H1 (cell line): ENCODE data around the gene MITF. TPM values are rescaled to one million over a fixed set of nuclear protein-coding genes. Genes with fewer than 3 reads are reported as not detected.

Source experiments
- CTCF ChIA-PET: fragments of 300-600 bp; sonication (Branson Sonifier 250); formaldehyde crosslinking; loops from one replicate; lab custom pipeline; 2021; ENCODE audit not compliant: partially characterized antibody; lab: Charles Lee
- POLR2A ChIA-PET: fragments of 300-600 bp; sonication (Branson Sonifier 250); formaldehyde crosslinking; loops from one replicate; lab custom pipeline; 2021; ENCODE audit warnings: inconsistent platforms; ENCODE audit not compliant: partially characterized antibody; lab: Charles Lee
- DNase-seq, 2 experiments: peaks; one replicate each; pipeline versions ENCODE4 v3.0.0 to v3.0.0-alpha.2; 2010 to 2022; ENCODE audit warnings: low spot score in 2 of 2, low read depth in 1 of 2, mixed read lengths in 1 of 2
- FAIRE-seq: peaks from 2 replicates; lab custom pipeline; 2011; peaks lifted over from hg19 to GRCh38; lab: Jason Lieb, UNC
- H2AFZ ChIP-seq: 2 replicates; pipeline ENCODE4 v1.8.1; 2012; ENCODE audit warnings: low read length, inconsistent platforms
- H2AK5ac ChIP-seq: 2 replicates; pipeline ENCODE4 v1.6.1; 2013; ENCODE audit warnings: low read depth, low read length
- H2BK120ac ChIP-seq: replicated peaks from 2 replicates; pipeline ENCODE3; 2013; ENCODE audit warnings: low read depth, low read length, inconsistent platforms
- H2BK12ac ChIP-seq: 2 replicates; pipeline ENCODE4 v1.6.1; 2013; ENCODE audit warnings: low read depth, low read length
- H2BK15ac ChIP-seq: 2 replicates; pipeline ENCODE4 v1.6.1; 2013; ENCODE audit warnings: low read length
- H2BK20ac ChIP-seq: 2 replicates; pipeline ENCODE4 v1.6.1; 2013; ENCODE audit warnings: low read length
- H2BK5ac ChIP-seq: 2 replicates; pipeline ENCODE4 v1.6.1; 2013; ENCODE audit warnings: low read depth, low read length
- H3K14ac ChIP-seq: 2 replicates; pipeline ENCODE4 v1.6.1; 2013; ENCODE audit warnings: inconsistent platforms; ENCODE audit not compliant: insufficient read length
- H3K18ac ChIP-seq: 2 replicates; pipeline ENCODE4 v1.6.1; 2013; ENCODE audit warnings: low read length; ENCODE audit errors: extremely low read depth
- H3K23ac ChIP-seq: 2 replicates; pipeline ENCODE4 v1.6.1; 2013; ENCODE audit warnings: inconsistent platforms; ENCODE audit not compliant: insufficient read length
- H3K23me2 ChIP-seq: 2 replicates; pipeline ENCODE4 v1.6.1; 2013; ENCODE audit warnings: low read depth, low read length
- H3K27ac ChIP-seq: 2 replicates; pipeline ENCODE4 v1.6.1; 2011; ENCODE audit warnings: low read depth, low read length, inconsistent platforms
- H3K27me3 ChIP-seq, 4 experiments: replicated peaks in 1 of 4; 1 replicate in 1 of 4; 2 replicates in 3 of 4; pipeline versions ENCODE4 v1.6.1 to v1.8.1; 2011 to 2013; ENCODE audit warnings: low read length in 3 of 4, mild to moderate bottlenecking in 3 of 4, inconsistent platforms in 2 of 4, mixed read lengths in 2 of 4, moderate library complexity in 1 of 4; ENCODE audit not compliant: control insufficient read depth in 3 of 4, insufficient read depth in 3 of 4; ENCODE audit errors: extremely low read depth in 1 of 4
- H3K36me3 ChIP-seq, 4 experiments: 2 replicates each; pipeline versions ENCODE4 v1.6.1 to v1.8.1; 2011 to 2013; ENCODE audit warnings: mild to moderate bottlenecking in 4 of 4, low read length in 3 of 4, moderate library complexity in 2 of 4, control low read depth in 1 of 4, inconsistent platforms in 1 of 4; ENCODE audit not compliant: insufficient read depth in 4 of 4, control insufficient read depth in 2 of 4
- H3K4ac ChIP-seq: replicated peaks from 2 replicates; pipeline ENCODE3; 2013; ENCODE audit warnings: low read length, low read depth, mixed read lengths, inconsistent platforms; ENCODE audit not compliant: insufficient read length
- H3K4me1 ChIP-seq, 4 experiments: replicated peaks in 1 of 4; 1 replicate in 1 of 4; 2 replicates in 3 of 4; pipeline versions ENCODE4 v1.6.1 to v1.8.1; 2011 to 2013; ENCODE audit warnings: low read length in 3 of 4, inconsistent platforms in 2 of 4, mixed read lengths in 1 of 4; ENCODE audit not compliant: insufficient read depth in 4 of 4, control insufficient read depth in 3 of 4
- H3K4me2 ChIP-seq, 2 experiments: 2 replicates each; pipeline versions ENCODE4 v1.6.1 to v1.8.1; 2011 to 2013; ENCODE audit warnings: low read depth in 2 of 2, low read length in 2 of 2, control low read depth in 1 of 2, inconsistent platforms in 1 of 2, mild to moderate bottlenecking in 1 of 2; ENCODE audit not compliant: insufficient read depth in 1 of 2
- H3K4me3 ChIP-seq, 4 experiments: fragments of 200-600, 300-600 bp in 1 of 4; sonication (generic), shearing (Covaris generic), sonication (Bioruptor Twin) in 1 of 4; 2 replicates each; pipeline versions ENCODE4 v1.5.1 to v1.8.1; 2011 to 2016; ENCODE audit warnings: low read length in 4 of 4, low read depth in 3 of 4, control low read depth in 2 of 4, inconsistent platforms in 2 of 4, mild to moderate bottlenecking in 2 of 4, mixed read lengths in 1 of 4, moderate library complexity in 1 of 4; ENCODE audit not compliant: insufficient read depth in 2 of 4; ENCODE audit errors: extremely low read depth in 1 of 4
- H3K56ac ChIP-seq: replicated peaks from 2 replicates; pipeline ENCODE3; 2013; ENCODE audit warnings: low read depth, mild to moderate bottlenecking, mixed read lengths, low read length, inconsistent platforms; ENCODE audit not compliant: insufficient read length
- H3K79me1 ChIP-seq: 2 replicates; pipeline ENCODE4 v1.6.1; 2013; ENCODE audit warnings: low read depth, low read length, control low read depth
- H3K79me2 ChIP-seq, 2 experiments: 2 replicates each; pipeline versions ENCODE4 v1.6.1 to v1.8.1; 2012 to 2013; ENCODE audit warnings: low read length in 2 of 2, mild to moderate bottlenecking in 2 of 2, inconsistent platforms in 1 of 2; ENCODE audit not compliant: insufficient read depth in 2 of 2, control insufficient read depth in 1 of 2
- H3K9ac ChIP-seq, 4 experiments: replicated peaks in 1 of 4; 1 replicate in 1 of 4; 2 replicates in 3 of 4; pipeline versions ENCODE4 v1.6.1 to v1.8.1; 2011 to 2013; ENCODE audit warnings: low read depth in 3 of 4, low read length in 3 of 4, control low read depth in 2 of 4, mild to moderate bottlenecking in 2 of 4, moderate library complexity in 2 of 4, inconsistent platforms in 1 of 4; ENCODE audit errors: extremely low read depth in 1 of 4
- H3K9me3 ChIP-seq, 2 experiments: 2 replicates each; pipeline versions ENCODE4 v1.6.1 to v1.8.1; 2012 to 2013; ENCODE audit warnings: mild to moderate bottlenecking in 2 of 2, moderate library complexity in 2 of 2, control low read depth in 1 of 2, inconsistent platforms in 1 of 2, low read depth in 1 of 2, low read length in 1 of 2, mixed read lengths in 1 of 2; ENCODE audit not compliant: insufficient read depth in 2 of 2
- H4K20me1 ChIP-seq, 2 experiments: replicated peaks in 1 of 2; 2 replicates each; pipeline versions ENCODE3 to v1.8.1; 2011 to 2013; ENCODE audit warnings: inconsistent platforms in 2 of 2, low read length in 2 of 2, mild to moderate bottlenecking in 1 of 2; ENCODE audit not compliant: insufficient read depth in 2 of 2, control insufficient read depth in 1 of 2
- H4K5ac ChIP-seq: 2 replicates; pipeline ENCODE4 v1.6.1; 2013; ENCODE audit warnings: low read length, low read depth, mixed read lengths, inconsistent platforms; ENCODE audit not compliant: insufficient read length
- H4K8ac ChIP-seq: 2 replicates; pipeline ENCODE4 v1.8.0; 2013; ENCODE audit warnings: mild to moderate bottlenecking, moderate library complexity, low read length, inconsistent platforms; ENCODE audit not compliant: insufficient read depth; ENCODE audit errors: extremely low read depth
- H4K91ac ChIP-seq: replicated peaks from 2 replicates; pipeline ENCODE3; 2013; ENCODE audit warnings: low read length, mixed read lengths, inconsistent platforms; ENCODE audit not compliant: insufficient read length
- CBX5 ChIP-seq: fragments of 300-800, 300-1000 bp; sonication (generic); IDR thresholded peaks from 2 replicates; pipeline ENCODE4 v1.7.1; 2016; ENCODE audit warnings: antibody characterized with exemption, low read length, low read depth
- POLR2AphosphoS5 ChIP-seq: IDR thresholded peaks from 2 replicates; pipeline ENCODE4 v1.6.1; 2011; ENCODE audit warnings: low read depth, low read length
- WGBS, 2 experiments: shearing (Covaris generic) in 1 of 2; methylation state at CpG; one replicate each; pipeline versions ENCODE4 v1.1.6 to v1.1.7; 2013 to 2015; ENCODE audit warnings: low lambda C conversion rate in 2 of 2, mixed read lengths in 2 of 2, inconsistent platforms in 1 of 2, low coverage in 1 of 2, missing lambda C conversion rate in 1 of 2; ENCODE audit not compliant: insufficient replicate concordance in 2 of 2, insufficient coverage in 1 of 2, insufficient read length in 1 of 2; ENCODE audit errors: extremely low coverage in 1 of 2, missing lambda C conversion rate in 1 of 2; 5-methylcytosine and 5-hydroxymethylcytosine counted together
- polyA plus RNA-seq, 7 experiments: library from polyadenylated mRNA; depleted of rRNA in 3 of 7; stranded (reverse) in 5 of 7; unstranded in 2 of 7; fragments of >200 nt in 5 of 7; fragments of 200-250 nt in 2 of 7; gene quantifications; 1 replicate in 5 of 7; 2 replicates in 1 of 7; 4 replicates in 1 of 7; pipeline versions ENCODE4 v1.2.1 to v1.2.3, GENCODE V29; 2011 to 2013; ENCODE audit warnings: missing spikeins in 2 of 7, mixed read lengths in 2 of 7
- total RNA-seq: library from RNA; stranded (reverse); fragmentation: NEBNext Ultra II Directional; extraction: Animal tissue kit (Norgen Biotek cat#: 25700); gene quantifications from 2 replicates; pipeline ENCODE4 v1.2.1, GENCODE V29; 2021
- TF ChIP-seq, protein P1 (sequence below): IDR thresholded peaks from 2 replicates; pipeline ENCODE4 v1.6.1; 2012; ENCODE audit warnings: inconsistent platforms

MITF gene
- total and polyA plus RNA-seq, 2 of the 8 experiments (the other 6 are each of a cell fraction or from before 2014, with no cell fraction given), result 0.53 to 1.4 TPM

DNA sequence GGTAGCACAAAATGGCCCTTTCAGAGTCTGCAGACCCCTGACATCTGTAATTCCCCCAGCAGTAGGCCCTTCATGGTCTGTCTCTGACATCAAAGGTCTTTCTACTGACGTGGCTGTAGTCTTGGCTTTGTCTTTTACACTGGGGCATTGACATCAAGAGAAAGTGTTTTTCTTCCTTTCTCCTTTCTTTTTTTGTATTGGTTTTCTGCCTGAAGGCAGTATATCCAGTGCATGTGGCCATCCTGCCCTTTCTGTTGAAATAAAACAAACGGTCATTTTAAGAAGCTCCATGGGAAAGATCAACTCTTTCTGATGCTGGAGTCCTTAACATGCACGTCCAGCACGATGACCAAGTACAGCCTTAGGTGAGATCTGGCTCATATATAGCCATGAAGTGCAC, 153.4 kb downstream of the MITF start:
- CTCF ChIA-PET, result no interaction called here
- Histone ChIP-seq H3K36me3 (no peaks in the 10 kb centered on the region), H3K4me2 (peak overlapping the region; percentile 2 to 45; a peak in 3 of 4 replicates), H4K20me1 (no peaks in the 10 kb centered on the region), H3K27me3 (peaks cover 0 to 7% (median 1%) of the 10 kb centered on the region in 4 experiments; a peak in 2 of 7 replicates), H2BK15ac (no peak overlapping the region), H4K8ac (no peak overlapping the region), H3K18ac (no peak overlapping the region), H3K14ac (no peak overlapping the region), H2BK120ac (no peak overlapping the region), H3K4ac (no peak overlapping the region), H2AFZ (no peak overlapping the region), H4K91ac (no peak overlapping the region), H2BK5ac (no peak overlapping the region), H3K27ac (no peak overlapping the region), H2BK20ac (no peak overlapping the region), H3K23ac (no peak overlapping the region), H3K9me3 (no peaks in the 10 kb centered on the region), H2BK12ac (no peak overlapping the region), H3K4me3 (peak overlapping the region in 1 of 4 experiments; percentile 26; a peak in 1 of 8 replicates), H3K56ac (no peak overlapping the region), H2AK5ac (no peak overlapping the region), H3K79me1 (no peaks in the 10 kb centered on the region), H4K5ac (no peak overlapping the region), H3K79me2 (no peaks in the 10 kb centered on the region), H3K23me2 (no peaks in the 10 kb centered on the region; the same call in 1 of the 2 replicates), H3K4me1 (peaks cover 3 to 9% (median 6%) of the 10 kb centered on the region in 4 experiments; a peak in 6 of 7 replicates), H3K9ac (no peak overlapping the region)
- TF ChIP-seq POLR2AphosphoS5 (no peak), CBX5 (no peak)
- TF ChIP-seq, protein P1, sequence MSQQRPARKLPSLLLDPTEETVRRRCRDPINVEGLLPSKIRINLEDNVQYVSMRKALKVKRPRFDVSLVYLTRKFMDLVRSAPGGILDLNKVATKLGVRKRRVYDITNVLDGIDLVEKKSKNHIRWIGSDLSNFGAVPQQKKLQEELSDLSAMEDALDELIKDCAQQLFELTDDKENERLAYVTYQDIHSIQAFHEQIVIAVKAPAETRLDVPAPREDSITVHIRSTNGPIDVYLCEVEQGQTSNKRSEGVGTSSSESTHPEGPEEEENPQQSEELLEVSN, result no peak
- 80% methylated on average over 4 of the region's 4 CpGs; no CpG with 5 or more reads in 1 of the 2 experiments for WGBS, 2 experiments
- DNase-seq, result no peak
- POLR2A ChIA-PET, result no interaction called here
- FAIRE-seq, result no peak
